Panc1 (cell line): ENCODE results near the gene PRR5. TPM values are rescaled to one million over a fixed set of nuclear protein-coding genes. Genes with fewer than 3 reads are reported as not detected.

Source experiments
- ATAC-seq: fragments of 200-7000 bp; cut with Tn5 transposase; 2 replicates; pipeline ENCODE4 v1.9.1; 2020; ENCODE audit warnings: mild to moderate bottlenecking, moderate library complexity
- BruUV-seq: library from RNA; stranded (reverse); fragments of 400-500 nt; replicated peaks from 2 replicates; lab custom pipeline; 2021; lab: Mats Ljungman, UMichigan
- CTCF ChIA-PET: fragments of 300-600 bp; sonication (Branson Sonifier 250); formaldehyde crosslinking; loops from one replicate; lab custom pipeline; 2022; ENCODE audit warnings: antibody characterized with exemption; lab: Charles Lee
- POLR2A ChIA-PET: fragments of 300-600 bp; sonication (Branson Sonifier 250); formaldehyde crosslinking; loops from one replicate; lab custom pipeline; 2022; ENCODE audit warnings: antibody characterized with exemption; lab: Charles Lee
- DNase-seq: peaks from one replicate; pipeline ENCODE4 v3.0.0-alpha.2; 2010; ENCODE audit warnings: low read depth, low spot score
- H3K27ac ChIP-seq: 2 replicates; pipeline ENCODE4 v1.5.1; 2011; ENCODE audit warnings: mild to moderate bottlenecking, low read length, inconsistent platforms
- H3K27me3 ChIP-seq: fragments of 200-500 bp; sonication (Bioruptor generic); 2 replicates; pipeline ENCODE4 v1.6.0; 2014; ENCODE audit warnings: low read length, inconsistent platforms; ENCODE audit not compliant: control insufficient read depth, insufficient read depth
- H3K36me3 ChIP-seq: fragments of 200-500 bp; sonication (Bioruptor generic); 2 replicates; pipeline ENCODE4 v1.5.1; 2014; ENCODE audit warnings: inconsistent platforms, mild to moderate bottlenecking, low read length, moderate library complexity; ENCODE audit not compliant: control insufficient read depth, insufficient read depth
- H3K4me1 ChIP-seq: 2 replicates; pipeline ENCODE4 v1.5.1; 2011; ENCODE audit warnings: inconsistent platforms, mild to moderate bottlenecking, low read length, moderate library complexity; ENCODE audit not compliant: control insufficient read depth, insufficient read depth
- H3K4me3 ChIP-seq, 2 experiments: 2 replicates each; pipeline ENCODE4 v1.5.1; 2011 to 2012; ENCODE audit warnings: low read depth in 2 of 2, low read length in 2 of 2, mild to moderate bottlenecking in 2 of 2, inconsistent platforms in 1 of 2, moderate library complexity in 1 of 2
- H3K9me3 ChIP-seq: fragments of 200-500 bp; sonication (Bioruptor generic); 2 replicates; pipeline ENCODE4 v1.5.1; 2014; ENCODE audit warnings: low read depth, mild to moderate bottlenecking, inconsistent platforms, low read length, moderate library complexity; ENCODE audit not compliant: control insufficient read depth, insufficient read depth
- CTCF ChIP-seq: fragments of 450-650 bp; IDR thresholded peaks from 2 replicates; pipeline ENCODE4 v1.5.1; 2017; ENCODE audit warnings: mild to moderate bottlenecking
- TCF7L2 ChIP-seq: IDR thresholded peaks from 2 replicates; pipeline ENCODE4 v1.6.1; 2011; ENCODE audit warnings: mild to moderate bottlenecking, low read depth, low read length, inconsistent platforms
- in situ Hi-C: cut with HindIII; loops from 2 replicates; pipeline ENCODE4 v1.10.0; 2016; ENCODE audit warnings: low sequenced_read_pairs, low pct_unique_long_range_greater_than_20kb
- intact Hi-C: fragments of 100-400 bp; cut with micrococcal nuclease; formaldehyde crosslinking; loops from one replicate; pipeline ENCODE4 v1.10.0; 2022; ENCODE audit not compliant: unreplicated experiment
- total RNA-seq: library from RNA; stranded (reverse); gene quantifications from one replicate; pipeline ENCODE4 v1.2.1, GENCODE V29; 2021; ENCODE audit not compliant: unreplicated experiment

Gene PRR5
- total RNA-seq, 1 experiment from 2014 or later: 11.5 TPM

- CTCF ChIA-PET: no interaction called here
- H3K27me3 ChIP-seq: no peaks in the 10 kb centered on the region
- intact Hi-C loops (no loop called here), in situ Hi-C loops (no loop called here)
- H3K36me3 ChIP-seq: no peaks in the 10 kb centered on the region
- POLR2A ChIA-PET: no interaction called here
- no peaks in the 10 kb centered on the region for H3K9me3 ChIP-seq
- no peak for TF ChIP-seq TCF7L2
- no peak for TF ChIP-seq CTCF
- H3K27ac ChIP-seq: no peak overlapping the region
- no peak overlapping the region for H3K4me3 ChIP-seq
- H3K4me1 ChIP-seq: no peaks in the 10 kb centered on the region; the same call in 1 of the 2 replicates
- ATAC-seq (no peak), DNase-seq (no peak)
- BruUV-seq: no TSS peak
Measured at GRCh38 chr22:44786610-44787009, 84.6 kb downstream of the PRR5 start.

Other genes with a start within 250 kb of the PRR5 start
- gene RTL6, start 204.0 kb upstream of the PRR5 start, total RNA-seq: 19.6 TPM
- gene ARHGAP8, start 50.4 kb downstream of the PRR5 start, total RNA-seq: 9.2 TPM